HG03439 (cell line): ENCODE data around the gene GBP4.
"Not testable (repeated sequence)": the region's sequence is repeated elsewhere in the genome, so short reads cannot be mapped to it uniquely, and the experiment has no call there.

Experiments used
- ATAC-seq: cut with Tn5 transposase; IDR thresholded peaks from one replicate; pipeline ENCODE4 v1.9.1; 2021; ENCODE audit warnings: mild to moderate bottlenecking, moderate library complexity; ENCODE audit not compliant: unreplicated experiment

The GBP4 gene

DNA sequence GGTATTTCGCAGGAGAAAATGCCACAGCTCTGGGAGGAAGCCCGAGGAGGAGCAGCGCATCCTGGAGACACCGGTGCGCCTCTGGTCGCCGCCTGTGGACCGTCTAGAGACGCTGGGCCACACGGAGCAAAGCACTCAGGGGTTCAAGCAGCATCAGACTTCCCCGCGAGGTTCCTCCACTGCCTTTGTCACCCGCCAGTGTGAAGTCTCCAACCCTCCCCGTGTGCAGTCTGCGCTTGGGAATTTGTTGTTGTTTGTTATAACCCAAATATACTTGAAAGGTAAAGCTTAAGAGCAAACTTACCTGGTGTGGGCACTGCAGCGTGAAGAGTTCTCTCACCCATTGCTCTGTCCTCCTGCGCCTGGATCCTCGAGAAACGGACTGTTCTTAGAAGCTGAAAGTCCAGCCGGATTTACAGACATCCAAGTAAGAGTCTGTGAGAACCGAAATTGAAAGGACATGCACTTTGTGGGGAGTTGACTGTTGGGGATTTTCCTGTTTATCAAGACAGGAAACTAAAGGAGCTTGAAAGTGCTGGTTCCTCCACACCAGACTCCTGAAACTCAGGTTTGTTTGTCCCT, at the start of gene GBP4:
GBP4 (minus strand) TSS at position 452 of the 582 bp plus-strand sequence; CDS start at position 344, 108 bp downstream.
- ATAC-seq, result peak; percentile 40

DNA sequence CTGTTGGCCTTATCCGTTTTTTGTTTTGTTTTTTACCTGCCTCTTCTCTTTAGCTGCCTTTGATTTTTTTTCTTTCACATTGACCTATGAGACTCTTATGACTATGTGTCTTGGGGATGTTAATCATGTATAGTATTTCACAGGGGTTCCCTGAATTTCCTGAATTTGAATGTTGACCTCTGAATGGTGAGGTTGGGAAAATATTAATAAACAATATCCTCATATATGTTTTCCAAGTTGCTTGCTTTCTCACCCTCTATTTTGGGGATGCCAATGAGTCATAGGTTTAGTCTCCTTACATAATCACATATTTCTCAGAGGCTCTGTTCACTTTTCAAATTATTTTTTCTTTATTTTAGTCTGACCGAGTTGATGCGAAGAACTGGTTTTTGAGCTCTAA, 44.3 kb upstream of the GBP4 start:
- ATAC-seq, result no peak

- no peak for ATAC-seq
These were observed 22.6 kb upstream of the GBP4 start for GRCh38 chr1:89221341-89221740.

- not testable (repeated sequence) for ATAC-seq
These were observed 21.1 kb upstream of the GBP4 start for GRCh38 chr1:89219851-89220250.

DNA sequence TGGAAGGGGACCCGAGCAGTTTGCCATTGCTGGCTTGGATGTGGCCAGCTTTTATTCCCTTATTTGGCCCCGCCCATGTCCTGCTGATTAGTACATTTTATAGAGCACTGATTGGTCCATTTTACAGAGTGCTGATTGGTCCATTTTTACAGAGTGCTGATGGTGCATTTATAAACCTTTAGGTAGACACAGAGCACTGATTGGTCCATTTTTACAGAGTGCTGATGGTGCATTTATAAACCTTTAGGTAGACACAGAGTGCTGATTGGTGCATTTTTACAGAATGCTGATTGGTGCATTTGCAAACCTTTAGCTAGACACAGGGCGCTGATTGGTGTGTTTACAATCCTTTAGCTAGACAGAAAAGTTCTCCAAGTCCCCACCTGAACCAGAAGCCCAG, 20.2 kb upstream of the GBP4 start:
- not testable (repeated sequence) for ATAC-seq

- ATAC-seq, result no peak
These were observed 14.6 kb upstream of the GBP4 start for GRCh38 chr1:89213347-89213746.

- no peak for ATAC-seq
These were observed 12.4 kb upstream of the GBP4 start for GRCh38 chr1:89211035-89211634.

DNA sequence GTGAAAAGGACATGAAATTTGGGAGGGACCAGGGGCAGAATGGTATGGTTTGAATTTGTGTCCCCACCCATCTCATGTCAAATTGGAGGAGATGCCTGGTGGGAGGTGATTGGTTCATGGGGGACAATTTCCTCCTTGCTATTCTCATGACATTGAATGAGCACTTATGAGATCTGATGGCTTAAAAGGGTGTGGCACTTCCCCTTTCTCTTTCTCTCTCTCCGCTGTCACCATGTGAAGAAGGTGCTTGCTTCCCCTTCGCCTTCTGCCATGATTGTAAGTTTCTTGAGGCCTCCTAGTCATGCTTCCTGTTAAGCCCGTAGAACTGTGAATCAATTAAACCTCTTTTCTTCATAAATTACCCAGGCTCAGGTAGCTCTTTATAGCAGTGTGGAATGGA, 7.6 kb upstream of the GBP4 start:
- ATAC-seq, result no peak

DNA sequence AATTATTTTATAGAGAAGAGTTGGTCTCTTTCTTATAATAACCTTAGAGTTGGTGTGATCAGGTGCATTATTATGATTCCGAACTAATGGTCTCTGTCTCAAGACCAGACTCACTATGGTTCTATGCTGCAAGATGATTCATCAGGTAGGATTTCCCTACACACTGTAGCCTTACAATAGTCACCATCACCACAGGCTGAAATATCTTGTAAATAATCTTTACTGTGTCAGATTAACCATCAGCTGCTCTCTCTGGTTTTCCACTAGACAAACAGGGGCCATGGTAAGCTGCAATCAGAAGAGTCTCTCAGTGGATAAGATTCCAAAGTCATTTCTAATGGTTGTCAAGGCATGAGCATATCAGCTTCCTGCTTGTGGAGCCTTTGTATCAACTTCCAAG, 4.4 kb upstream of the GBP4 start:
- ATAC-seq, result no peak

DNA sequence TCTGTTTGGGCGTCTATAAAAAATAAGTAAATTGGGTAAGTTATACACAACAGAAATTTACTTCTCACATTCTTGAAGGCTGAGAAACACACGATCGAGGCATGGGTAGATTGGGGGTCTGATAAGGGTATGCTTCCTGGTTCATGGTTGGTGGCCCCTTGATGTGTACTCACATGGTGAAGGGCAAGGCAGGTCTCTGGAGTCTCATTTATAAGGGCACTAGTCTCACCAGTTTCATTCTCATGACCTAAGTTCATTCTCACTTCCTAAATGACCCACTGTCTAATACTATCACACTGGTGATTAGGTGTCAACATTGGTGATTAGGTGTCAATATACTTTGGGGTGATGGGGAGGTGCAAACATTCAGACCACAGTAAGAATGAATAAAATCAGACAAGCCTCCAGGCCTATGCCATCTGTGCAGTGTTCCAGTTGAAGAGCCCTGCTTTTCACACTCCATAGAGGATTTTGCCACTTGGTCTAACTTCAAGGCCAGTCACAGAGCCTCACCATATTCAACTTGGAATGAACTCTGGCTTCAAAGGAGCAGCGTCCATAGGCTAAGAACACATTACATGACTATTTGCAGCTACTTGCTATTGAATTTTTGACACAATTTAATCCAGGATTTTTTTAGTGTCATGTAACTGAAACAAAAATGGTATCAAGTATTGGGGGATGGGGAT, 2.5 kb upstream of the GBP4 start:
- ATAC-seq, result peak; percentile 81

DNA sequence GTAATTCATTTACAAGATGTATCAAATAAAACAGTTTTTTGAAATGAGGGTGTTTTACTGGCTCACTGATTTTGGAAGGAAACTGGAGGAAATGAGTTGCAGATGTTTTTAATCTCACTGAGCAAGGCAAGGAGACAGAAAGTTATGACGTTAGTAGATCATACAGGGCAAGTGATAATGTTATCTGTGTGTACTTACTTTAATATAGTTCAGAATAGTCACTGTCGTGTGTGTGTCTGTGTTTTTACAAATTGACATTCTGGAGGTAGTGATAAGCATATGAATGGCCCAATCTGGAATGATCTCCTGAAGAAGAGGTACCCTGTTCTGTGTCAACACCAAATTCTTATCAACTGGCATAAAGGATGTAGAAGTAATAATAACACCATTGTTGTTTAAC, 1.9 kb upstream of the GBP4 start:
- ATAC-seq, result no peak

DNA sequence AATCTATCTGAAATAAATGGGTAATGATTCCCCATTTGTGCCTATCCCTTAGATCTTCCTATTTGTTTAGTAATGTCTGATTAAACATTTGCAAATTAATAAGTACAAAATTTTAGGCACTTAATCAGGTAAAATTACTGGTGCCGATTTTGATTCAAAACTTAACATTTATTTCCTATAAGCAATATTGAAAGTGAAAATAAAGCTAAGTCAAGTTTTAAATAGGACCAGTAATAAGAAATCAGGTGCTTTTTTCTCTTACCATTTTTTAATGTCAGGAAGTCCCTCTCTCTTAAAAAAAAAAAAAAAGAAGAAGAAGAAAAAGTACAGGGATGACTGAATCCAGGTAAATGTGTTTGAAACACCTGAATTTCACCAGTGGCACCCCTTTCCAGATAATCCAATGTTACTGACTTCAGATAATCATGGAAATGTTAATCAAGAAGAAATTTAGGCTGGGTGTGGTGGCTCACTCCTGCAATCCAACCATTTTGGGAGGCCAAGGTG, 836 bp upstream of the GBP4 start:
- no peak for ATAC-seq

GRCh38 chr1:89198081-89198480, 661 bp downstream of the GBP4 start:
- no peak for ATAC-seq

GRCh38 chr1:89195476-89195875, 3.3 kb downstream of the GBP4 start:
- ATAC-seq, result no peak

DNA sequence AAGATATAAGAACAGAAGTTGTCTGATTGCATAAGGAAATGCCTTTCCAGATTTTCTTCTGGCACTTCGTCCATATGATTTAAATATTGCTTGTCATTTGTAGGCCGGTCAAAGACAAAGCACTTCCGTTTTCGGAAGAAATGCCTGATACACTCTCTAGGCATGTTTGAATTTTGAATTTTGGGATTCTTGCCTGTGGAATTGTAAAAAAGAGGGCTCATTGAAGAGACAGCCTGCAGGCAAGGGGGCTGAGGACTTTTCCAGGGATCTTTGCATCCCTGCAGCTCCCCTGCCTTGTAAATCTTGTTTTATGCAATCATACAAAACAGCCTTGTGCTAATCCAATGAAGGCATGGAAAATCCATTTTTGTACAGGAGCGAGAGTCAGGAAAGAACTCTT, 7.4 kb downstream of the GBP4 start:
- no peak for ATAC-seq

- ATAC-seq, result no peak
These were observed 8.7 kb downstream of the GBP4 start for GRCh38 chr1:89190017-89190416.

DNA sequence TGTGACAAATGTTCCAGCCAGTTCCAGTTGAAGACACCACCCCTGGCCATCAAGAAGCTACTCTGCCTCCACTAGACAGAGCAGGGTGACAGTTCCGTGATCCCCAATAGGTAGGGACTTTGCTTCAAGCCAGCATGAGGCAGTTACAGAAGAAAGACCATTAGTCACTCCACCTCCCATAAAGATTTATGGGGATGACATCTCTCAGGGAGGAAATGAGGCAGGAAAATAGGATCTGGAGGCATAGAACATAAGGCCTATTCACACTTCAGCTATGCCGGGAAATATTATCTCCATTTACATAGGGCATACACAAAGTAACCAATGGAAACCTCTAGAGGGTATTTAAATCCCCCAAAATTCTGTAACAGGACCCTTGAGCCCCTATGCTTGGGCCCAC, 19.4 kb downstream of the GBP4 start:
- ATAC-seq, result no peak

DNA sequence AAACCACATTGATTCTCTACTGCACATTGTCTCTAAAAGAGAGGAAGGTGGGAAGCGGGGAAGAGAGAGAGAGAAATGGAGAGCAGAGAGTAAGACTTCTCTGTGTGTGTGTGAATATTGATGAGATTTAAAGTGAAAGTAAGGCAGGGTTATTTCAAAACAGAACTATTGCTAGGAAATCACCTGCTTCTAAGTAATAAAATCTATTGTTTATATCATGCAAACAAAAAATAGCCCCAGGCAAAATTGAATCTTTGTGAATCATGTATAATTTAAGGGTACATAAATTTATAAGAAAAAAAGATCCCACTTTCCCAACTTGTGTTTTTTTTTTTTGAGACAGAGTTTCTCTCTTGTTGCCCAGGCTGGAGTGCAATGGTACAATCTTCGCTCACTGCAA, 21.8 kb downstream of the GBP4 start:
- ATAC-seq, result no peak

DNA sequence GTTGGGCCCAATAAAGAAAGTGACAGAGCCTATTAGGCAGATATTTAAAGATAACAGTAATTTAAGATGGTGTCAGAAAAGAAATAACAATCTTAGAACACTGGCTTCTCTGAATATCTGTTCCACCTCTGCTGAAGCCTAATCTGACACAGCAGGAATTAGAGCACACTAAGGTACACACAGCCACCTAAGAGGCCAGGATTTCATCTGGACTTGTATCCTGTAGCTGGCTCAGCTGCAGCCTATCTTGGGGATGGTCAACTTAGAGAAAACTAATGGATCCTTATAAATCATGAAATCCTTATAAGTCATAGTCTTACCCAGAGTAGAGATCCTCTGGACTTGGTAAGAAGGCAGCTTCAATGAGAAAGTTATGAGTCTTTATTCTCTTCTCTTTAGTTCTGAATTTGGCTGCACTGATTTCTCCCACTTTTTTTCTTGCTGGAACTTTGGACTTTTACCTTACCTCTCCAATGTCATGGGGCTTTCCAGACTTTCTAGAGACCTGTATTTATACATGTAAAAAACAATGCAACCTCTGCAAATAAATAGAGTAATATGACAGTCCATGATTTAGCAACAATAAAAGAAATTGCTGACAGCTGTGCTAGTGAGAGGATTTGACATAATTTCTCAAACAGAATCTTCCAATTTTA, 23.0 kb downstream of the GBP4 start, which contains the start of gene GBP7:
GBP7 (minus strand) TSS at position 403 of the 656 bp plus-strand sequence. CDS start 4,068 bp downstream, outside the sequence.
- no peak for ATAC-seq

GRCh38 chr1:89174491-89174890, 24.3 kb downstream of the GBP4 start:
- ATAC-seq, result no peak

DNA sequence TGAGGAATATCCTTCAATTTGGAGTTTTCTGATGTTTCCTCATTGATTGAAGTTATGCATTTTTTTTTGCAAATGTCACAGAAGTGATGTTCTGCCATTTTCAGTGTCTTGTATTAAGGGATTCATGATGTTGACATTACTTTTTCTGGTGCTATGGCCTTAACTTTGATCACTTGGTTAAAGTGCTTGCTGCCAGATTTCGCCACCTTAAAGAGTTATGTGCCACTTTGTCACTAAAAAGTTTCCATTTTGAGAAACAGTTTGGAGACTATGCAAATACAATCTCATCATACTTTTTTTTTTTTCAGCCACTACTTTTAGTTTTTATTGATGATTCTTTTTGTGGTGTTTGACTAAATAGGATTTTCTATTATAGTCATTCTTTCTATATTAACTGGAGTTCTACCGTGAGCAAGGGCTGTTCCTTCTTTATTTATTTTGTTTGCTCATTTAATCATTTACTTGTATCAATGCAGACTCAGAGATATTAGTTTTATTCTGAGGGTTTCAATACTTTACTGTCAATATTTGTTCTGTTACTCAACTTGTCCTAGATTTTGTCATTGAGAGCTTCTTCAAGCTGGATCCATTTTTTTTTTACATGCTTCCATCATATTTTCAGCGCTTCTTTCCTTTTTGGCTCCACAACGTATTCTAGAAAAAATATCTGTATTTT, 26.1 kb downstream of the GBP4 start:
- no peak for ATAC-seq
